Measurements from ENCODE around the gene LAMC1.

The LAMC1 gene

DNA sequence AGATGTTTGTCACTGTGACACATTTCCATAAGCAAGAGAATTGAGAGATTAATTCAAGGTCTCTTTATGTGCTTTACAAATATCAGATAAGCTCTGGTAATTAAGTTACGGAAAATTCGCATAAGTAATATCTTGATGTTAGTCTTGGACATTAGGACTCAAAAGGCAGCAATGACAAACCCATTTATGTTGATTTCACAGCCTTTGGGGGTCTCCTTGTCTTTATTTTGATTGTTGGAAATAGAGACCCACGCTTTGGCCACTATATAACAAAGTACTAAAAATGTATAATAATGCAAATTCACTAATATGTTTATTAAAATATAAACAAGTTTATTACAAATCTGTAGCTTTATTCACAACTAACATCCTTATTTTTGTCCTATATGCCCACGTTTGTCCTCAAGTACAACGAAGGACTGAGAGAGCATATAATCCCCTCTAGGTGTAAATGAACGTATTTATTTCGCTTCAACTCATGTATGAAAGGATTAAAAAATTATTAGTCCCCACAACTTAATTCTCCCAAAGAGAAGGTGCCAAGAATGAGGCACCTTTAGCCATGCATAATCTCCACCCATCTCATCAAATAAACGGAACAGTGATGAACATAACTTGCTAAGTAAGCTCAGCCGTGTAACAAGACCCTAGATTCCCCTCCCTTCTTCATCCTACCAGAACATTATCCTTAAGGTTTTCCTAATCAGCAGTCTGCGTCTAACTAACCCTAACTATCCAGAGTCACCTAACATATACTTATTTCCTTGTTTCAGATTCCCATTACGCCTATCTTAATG is 1.6 kb upstream of the LAMC1 start:
- no peak for DNase-seq (ENCODE audit: low read depth)

DNA sequence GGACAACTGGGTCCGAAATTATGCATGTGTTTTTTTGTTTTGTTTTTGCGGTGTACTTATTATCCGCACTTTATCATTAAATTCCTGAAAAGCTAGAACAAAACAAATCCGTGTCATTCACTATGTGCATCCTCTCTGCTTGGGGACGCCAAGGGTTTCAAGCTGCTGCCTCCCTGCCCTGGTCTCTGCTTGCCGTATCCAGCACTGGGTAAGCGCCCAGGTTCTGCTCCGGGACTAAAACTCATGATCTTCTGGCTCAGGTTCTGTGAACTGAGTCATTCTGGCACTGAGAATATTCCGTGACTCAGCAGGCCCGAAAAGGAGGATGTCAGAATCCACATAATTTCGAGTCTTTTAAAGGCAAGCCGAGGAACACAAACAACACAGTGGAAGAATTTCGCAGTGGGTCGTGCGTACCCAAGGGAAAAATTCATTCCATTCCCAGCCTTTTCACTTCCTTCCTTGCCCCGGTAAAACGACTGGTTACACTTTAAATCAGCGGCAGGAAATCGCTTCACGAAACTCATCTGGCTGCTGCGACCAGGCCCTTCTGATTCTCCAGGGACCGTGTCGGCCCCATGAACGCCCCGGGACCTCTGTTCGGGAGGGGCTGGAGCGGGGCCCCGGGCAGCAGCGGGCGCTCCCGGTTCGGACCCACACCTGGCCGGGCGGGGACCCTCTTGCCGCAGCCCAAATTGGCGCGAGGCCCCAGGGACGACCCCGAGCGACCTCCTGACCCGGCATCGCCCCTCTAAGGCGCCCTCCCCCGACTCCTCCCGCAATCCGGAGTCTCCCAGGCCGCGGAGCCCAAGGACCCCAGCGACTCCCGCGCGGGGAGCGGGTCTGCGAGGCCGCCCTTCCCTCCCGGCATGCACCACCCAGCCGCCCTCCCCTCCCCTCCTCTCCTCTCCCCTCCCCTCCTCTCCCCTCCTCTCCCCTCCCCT is 746 bp upstream of the LAMC1 start:
- DNase-seq (ENCODE audit: low read depth), result no peak

DNA sequence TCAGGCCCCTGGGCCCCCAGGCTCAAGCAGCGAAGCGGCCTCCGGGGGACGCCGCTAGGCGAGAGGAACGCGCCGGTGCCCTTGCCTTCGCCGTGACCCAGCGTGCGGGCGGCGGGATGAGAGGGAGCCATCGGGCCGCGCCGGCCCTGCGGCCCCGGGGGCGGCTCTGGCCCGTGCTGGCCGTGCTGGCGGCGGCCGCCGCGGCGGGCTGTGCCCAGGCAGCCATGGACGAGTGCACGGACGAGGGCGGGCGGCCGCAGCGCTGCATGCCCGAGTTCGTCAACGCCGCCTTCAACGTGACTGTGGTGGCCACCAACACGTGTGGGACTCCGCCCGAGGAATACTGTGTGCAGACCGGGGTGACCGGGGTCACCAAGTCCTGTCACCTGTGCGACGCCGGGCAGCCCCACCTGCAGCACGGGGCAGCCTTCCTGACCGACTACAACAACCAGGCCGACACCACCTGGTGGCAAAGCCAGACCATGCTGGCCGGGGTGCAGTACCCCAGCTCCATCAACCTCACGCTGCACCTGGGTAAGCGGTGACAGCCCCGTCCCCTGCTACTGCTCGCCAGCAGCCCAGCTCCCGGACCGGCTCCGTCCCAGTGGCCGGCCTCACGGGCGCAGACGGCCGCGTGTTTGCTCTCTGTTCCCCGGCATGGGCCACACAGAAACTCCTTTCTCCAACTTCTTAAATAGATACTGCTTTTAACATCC is 539 bp downstream of the LAMC1 start:
- no peak for DNase-seq (ENCODE audit: low read depth)

DNA sequence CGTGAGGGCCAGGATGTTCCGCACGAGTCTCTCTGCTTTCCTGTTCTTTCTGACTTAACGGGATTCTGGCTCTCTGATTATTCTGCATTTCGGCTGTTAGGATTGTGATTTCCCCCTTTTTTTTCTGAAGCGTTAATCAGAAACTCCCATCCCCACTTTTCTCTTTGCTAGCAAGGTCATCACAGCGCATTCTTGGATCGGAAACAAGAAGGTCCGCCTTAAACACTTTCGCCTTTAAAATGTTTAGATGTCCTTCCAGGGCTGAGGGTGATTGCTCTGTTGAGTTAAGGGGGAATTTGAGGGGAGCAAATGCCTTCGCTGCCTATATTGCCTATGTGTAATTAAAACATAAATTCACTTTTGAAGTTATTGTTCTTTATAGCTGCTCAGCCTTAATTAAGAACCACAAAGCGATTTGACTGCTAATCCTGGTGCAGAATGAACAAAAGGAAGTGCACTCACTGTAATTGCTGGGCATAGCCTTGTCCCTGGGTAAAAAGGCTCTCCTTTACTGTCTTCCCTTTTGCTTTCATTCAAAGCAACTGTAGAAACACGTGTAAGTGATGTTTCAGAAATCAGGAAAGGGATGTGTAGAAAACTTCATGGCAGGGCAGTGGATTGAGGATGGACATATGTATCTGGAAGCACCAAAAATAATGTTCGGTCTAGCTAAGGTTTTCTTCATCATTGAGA is 1.2 kb downstream of the LAMC1 start:
- DNase-seq (ENCODE audit: low read depth), result no peak

DNA sequence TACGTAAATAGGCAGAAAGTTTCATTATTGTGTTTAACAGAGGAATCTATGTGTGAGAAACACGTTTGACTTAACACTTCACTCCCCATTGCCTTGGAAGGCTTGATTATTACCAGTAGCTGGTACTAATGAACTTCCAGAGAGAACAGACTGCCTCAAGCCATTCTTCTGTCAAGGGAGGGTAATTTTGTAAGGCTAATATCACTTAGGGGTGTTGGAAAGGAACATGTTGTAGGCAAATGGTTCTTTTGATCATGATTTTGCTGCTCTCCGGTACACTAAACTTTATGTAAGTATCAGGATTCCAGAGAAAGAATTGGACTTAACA is 1.8 kb downstream of the LAMC1 start:
- DNase-seq (ENCODE audit: low read depth), result no peak

DNA sequence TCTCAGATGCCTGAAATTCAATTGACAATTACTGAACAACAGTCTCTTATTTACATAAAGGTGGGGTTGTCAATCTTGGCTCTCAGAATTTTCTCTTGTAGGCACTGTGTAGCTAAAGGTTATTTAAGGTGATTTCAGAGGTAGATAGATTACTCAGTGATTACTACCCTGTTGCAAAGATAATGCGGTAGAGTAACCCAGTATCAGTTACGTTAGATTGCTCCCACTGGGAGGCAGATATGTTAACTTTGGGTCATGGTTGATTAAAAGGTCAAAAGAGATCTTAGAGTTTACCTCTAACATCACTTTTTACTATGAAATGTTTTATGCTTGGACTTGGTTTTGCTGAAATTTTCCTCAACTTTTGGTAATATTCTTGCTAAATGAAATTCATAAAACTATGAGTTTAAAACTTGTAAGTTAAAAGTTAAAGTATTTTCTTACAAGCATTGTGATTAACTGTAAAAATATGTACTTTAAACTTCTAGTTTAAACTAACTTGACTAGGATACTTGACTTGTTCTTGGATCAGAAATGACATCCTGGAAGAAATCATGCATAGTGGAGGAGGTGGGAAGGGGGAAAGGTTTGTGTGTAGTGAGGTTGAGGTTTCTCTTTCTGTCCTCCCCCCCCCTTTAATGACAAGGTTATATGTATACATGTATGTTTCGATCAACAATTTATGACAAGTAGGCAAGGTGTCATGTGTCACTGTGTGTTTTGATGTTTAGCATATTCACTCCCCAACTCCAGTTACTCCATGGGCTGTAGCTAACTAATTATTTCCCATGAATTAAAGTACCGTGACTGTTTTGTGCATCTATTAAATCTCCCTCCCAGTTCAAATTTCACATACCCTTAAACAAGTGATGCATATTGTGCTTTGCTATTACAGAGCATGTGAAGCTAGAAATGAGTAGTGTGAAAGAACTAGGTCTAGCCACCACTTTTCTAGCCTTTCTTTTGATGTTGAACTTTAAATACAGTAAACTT is 2.9 kb downstream of the LAMC1 start:
- no peak for DNase-seq (ENCODE audit: low read depth)

DNA sequence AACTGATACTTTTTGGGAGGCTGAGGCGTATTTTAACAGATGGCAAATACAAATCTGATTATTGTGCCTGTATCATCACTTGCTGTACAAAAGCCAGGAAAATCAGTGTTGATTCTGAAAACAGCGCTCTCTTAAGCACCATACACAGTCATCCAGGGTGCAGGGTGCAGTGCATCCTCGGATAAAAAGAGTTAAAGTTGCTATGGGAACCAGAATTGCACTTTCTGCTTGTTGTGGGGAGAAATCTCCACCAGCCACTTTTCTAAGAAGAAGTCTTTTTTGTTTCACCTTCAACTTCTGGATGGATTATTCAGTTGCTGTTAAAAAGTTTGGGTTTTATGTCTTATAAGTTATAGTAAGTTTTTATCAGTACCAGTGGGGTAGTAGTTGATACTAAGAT is 3.8 kb downstream of the LAMC1 start:
- no peak for DNase-seq (ENCODE audit: low read depth)

DNA sequence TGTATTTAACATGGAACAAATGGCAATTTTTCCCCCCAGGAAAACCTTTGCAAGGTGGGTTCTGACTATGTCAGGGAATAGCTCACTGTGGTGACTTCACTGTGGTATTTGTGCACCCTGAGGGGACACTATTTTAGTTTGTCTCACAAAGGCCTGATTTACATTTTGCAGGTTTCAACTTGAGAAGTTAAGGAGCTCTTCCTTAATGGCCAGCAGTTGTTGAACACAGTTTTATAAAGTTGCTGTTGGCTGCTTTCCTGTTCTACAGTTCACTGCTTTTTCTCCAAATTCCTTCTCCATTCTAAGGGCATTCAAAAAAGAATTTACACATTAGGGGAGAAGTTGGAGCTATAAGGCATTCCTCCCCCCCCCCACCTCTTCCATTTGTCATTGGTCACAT is 4.6 kb downstream of the LAMC1 start:
- no peak for DNase-seq (ENCODE audit: low read depth)

DNA sequence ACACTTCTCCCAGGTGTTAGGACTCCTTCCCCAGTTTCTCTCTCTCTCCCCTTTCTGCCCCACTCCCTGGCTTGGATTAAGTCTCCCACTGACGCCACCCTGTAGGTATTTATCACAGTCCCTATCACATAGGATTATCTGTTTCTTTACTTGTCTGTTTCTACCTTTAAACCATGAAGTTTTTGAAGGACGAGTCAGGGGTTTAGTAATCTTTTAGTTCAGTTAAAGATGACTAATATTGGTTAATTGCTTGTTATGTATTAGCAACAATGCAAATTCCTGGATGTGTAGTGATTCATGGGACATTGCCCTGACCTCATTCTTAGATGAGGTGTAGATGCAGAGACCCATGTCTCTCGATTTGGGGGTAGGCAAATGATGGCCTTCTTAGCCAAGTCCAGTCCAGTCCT is 6.4 kb downstream of the LAMC1 start:
- DNase-seq (ENCODE audit: low read depth), result no peak

DNA sequence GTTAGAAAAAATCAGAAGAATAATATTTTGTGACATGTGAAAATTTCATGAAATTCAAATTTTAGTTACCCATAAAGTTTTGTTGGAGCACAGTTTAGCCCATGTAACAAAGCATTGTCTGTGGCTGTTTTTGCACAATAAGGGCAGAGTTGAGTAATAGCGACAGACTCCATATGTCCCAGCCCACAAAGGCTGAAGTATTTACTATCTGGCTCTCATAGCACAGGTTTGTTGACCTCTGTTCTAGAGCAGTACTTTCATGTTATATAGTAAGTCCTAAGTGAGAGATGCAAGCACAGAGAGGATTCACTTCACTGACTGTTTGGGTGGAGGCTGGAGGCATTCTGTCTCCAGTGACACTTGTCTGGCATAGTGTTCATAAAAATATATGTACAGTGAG is 6.8 kb downstream of the LAMC1 start:
- DNase-seq (ENCODE audit: low read depth), result no peak

DNA sequence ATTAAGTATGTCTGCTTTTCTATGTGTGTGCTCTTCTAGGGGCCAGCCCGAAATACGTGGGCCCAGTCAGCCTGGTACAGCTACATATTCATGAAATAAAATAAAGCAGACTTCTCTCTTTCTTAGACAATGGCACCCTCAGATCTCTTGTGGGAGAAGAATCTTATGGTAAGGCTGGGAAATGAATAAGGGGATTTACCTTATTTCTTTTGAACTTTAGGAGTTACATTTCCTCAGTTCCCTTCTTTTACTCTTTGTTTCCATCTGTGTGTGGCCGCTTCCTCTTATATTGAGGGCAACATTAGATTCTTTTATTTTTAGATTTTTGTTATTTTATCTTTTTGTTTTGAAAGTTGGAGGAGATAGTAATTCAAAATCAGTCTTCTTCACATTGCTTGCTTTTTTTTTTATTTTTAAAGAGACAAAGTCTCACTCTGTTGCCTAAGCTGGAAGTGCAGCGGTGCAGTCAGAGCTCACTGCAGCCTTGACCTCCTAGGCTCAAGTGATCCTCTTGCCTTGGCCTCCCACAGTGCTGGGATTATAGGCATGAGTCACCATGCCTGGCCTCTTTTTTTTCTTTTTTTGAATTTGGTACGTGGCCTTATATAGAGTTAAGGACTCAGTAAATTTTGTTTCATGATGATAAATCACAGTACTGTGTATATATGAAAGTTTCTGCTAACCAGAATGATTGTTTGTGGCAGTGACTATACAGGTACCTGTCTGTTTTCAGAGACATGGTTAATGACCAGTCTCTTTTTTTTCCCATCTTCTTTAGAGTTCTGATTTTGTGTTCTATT is 9.1 kb downstream of the LAMC1 start:
- no peak for DNase-seq (ENCODE audit: low read depth)

DNA sequence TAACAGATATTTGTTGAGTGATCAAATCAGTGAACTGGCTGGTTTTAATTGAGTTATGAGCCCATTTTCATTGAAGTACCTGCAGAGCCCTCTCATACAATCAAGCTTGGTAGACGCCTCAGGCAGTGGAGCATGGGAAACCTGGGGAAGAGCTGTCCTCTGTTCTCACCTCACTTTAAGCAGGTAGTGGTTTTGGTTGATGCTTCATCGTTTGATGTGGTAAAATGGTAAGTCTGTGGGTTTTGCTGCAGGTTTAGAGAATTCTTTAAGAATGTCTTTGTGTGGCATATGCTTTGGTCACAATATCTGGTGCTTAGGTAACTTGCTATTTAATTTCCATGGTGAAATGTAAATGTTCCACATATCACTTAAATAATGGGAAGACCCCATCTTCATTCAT is 10.0 kb downstream of the LAMC1 start:
- no peak for DNase-seq (ENCODE audit: low read depth)

DNA sequence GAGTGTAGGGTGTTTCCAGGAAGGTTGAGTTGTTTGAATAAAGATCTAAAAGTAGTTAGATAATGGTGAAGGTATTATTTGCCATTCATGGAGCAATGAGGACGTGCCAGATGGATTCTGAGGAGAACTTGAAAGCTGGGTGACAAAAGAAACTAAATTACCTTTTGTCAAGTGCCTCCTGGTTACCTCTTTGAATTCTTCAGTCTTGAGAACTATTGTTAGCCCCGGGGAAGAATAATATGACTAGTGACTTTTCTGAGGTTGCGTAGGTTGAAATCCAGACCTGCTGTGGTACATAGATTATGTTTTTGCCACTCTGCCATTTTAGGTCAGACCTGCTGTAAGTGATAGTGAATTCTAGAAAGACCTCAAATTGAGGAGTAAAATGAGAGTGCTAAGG is 11.5 kb downstream of the LAMC1 start:
- DNase-seq (ENCODE audit: low read depth), result no peak

DNA sequence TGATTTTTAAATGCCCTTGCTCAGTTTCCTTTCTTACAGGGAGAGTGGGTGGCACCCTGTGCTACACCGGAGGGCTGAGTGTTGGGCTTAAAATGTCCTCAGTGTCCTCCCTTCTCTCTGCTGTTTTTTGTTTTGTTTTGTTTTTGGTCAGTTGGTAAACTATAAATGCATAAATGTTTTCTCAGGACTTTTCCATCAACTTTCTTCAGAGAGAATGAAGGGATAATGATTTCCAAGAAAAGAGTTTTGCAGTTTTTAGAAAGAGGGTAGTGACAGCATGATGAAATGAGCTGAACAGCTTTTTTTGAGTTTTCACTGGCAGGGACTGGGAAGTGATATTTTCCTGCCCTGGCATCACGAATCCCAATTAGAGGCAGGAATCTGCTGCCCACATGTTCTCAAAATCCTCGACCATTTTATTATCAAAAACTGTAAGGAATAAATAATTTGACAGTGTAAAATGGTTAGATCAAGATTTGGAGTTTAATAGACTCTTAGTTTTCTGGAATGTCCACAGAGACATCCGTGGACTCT is 15.2 kb downstream of the LAMC1 start:
- no peak for DNase-seq (ENCODE audit: low read depth)

DNA sequence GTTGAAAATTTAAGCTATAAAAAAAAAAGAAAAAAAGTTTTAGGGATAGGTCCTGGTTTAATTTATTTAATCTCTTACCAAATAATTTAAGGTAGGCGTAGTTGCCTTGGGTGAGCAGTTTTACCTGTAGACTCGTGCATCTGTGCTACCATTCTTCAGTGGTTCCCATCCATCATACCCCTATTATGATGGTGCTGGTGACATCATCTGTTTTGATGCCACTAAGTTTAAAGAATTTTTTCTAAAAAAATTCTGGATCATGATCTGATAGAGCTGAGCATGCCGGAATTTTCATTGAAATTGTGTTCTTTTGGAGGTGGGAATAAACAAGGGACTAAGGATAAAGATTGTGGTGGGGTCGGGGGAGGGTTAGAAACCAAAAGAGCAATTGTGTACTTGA is 15.7 kb downstream of the LAMC1 start:
- no peak for DNase-seq (ENCODE audit: low read depth)

DNA sequence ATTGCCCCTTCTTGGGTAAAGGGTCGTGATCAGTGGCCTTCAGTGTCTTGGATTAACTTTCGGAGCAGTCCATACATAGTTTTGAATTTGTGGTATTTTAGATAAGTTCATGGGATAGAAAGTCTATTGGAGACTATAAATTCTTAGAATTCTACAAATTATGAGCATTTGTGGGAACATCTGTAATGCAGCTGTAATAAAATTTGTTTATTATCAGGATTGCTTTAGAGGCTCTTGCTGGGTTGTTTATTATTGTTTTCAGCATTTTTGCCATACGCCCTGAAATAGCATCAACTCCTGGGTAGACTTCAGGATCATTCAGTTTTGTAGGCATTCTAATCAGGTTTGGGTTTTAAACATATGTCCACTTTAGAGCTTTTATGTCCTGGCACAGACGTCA is 16.1 kb downstream of the LAMC1 start:
- DNase-seq (ENCODE audit: low read depth), result no peak

DNA sequence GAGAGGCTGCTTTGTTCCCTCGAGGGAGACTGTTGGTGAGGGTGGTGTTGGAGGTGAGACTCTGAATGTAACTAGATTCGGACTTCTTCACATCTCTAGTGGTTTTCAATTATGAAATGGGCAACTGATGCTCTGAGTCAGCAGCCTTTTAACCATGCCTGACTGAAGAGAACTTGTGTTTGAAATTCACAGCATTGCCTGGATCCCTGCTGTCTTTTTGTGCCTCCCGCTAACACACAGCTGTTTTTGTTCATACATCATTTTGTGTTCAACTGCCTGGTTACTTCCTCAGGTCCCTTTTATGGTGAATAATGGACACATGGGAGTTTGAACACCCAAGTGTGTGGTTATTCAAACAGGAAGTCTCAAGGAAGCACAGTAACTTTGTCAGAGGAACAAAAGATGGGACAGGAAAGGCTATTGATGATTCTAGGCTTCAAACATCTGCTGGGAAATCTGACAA is 16.8 kb downstream of the LAMC1 start:
- no peak for DNase-seq (ENCODE audit: low read depth)

DNA sequence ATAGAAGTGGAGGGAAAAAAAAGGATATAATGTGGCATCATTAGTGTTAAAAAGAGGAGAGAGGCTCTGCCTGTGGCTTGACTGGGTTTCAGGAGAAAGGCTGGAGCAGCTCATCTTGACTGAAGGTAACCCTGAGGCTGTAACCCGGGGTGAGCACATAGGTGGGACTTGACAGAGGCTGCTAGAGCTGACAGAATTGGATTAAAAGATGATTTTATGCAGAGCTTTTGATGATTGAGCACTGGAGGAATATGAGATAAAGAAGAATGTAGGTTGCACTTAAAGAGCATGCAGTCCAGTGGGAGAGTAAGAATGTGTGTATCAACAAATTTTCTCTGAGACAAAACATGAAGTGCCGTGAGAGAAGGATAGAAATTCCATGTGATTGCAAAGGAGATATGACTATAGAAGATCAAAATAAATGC is 17.3 kb downstream of the LAMC1 start:
- DNase-seq (ENCODE audit: low read depth), result no peak

DNA sequence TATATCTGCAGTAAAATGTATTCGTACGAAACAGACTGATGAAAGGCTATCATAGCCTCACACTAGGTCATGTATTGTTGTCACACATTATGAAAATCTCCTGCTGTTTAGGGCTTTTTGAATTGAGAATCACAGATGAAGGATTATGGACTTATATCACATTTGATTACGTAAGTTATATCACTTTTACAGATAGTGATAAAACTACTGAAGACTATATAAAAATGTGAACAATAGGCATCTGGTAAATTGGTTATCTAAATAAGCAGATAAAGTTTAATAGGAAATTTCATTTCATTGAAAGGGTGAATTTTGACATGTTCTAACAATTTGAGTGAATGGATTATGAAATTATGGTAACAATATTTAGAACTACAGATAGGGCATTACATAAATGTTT is 20.0 kb downstream of the LAMC1 start:
- no peak for DNase-seq (ENCODE audit: low read depth)

Measured in stimulated activated CD8-positive, alpha-beta memory T cell treated with anti-CD3 and anti-CD28 coated beads, Interleukin-15, amount 100 ng/mL, for 24 hours (primary cell).